Measurements from ENCODE around the gene DNAJC22.
"Not testable (repeated sequence)": the region's sequence is repeated elsewhere in the genome, so short reads cannot be mapped to it uniquely, and the experiment has no call there.

DNA sequence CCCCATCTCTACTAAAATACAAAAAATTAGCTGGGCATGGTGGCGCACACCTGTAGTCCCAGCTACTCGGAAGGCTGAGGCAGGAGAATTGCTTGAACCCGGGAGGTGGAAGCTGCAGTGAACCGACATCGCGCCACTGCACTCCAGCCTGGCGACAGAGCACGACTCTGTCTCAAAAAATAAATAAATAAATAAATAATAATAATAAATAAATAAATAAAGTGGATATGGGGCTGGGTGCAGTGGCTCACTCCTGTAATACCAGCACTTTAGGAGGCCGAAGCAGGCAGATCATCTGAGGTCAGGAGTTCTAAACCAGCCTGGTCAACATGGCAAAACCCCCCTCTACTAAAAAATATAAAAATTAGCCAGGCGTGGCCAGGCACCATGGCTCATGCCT, 29.6 kb upstream of the DNAJC22 start:
- not testable (repeated sequence) for TF ChIP-seq EZH2 (IDR thresholded peaks at IDR 0.05; ENCODE audit: borderline replicate concordance, low read length)
- TF ChIP-seq, protein P1, sequence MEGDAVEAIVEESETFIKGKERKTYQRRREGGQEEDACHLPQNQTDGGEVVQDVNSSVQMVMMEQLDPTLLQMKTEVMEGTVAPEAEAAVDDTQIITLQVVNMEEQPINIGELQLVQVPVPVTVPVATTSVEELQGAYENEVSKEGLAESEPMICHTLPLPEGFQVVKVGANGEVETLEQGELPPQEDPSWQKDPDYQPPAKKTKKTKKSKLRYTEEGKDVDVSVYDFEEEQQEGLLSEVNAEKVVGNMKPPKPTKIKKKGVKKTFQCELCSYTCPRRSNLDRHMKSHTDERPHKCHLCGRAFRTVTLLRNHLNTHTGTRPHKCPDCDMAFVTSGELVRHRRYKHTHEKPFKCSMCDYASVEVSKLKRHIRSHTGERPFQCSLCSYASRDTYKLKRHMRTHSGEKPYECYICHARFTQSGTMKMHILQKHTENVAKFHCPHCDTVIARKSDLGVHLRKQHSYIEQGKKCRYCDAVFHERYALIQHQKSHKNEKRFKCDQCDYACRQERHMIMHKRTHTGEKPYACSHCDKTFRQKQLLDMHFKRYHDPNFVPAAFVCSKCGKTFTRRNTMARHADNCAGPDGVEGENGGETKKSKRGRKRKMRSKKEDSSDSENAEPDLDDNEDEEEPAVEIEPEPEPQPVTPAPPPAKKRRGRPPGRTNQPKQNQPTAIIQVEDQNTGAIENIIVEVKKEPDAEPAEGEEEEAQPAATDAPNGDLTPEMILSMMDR (IDR thresholded peaks at IDR 0.05; ENCODE audit: low read length), result not testable (repeated sequence)

Measured in OCI-LY1 (cell line).